Trophoblast cell (in vitro differentiated cells and primary cell): ENCODE data around the gene TAC4.
A peak's percentile ranks its signal among the peaks of the same experiment; 100 is the strongest.

ENCODE experiments used
- DNase-seq, 2 donors: peaks; one replicate each; pipeline ENCODE4 v3.0.0-alpha.2; 2016
- H2AFZ ChIP-seq: 2 replicates; pipeline ENCODE4 v1.6.1; 2013; ENCODE audit warnings: low read length, moderate library complexity, mild to moderate bottlenecking; ENCODE audit not compliant: insufficient read depth, poor library complexity
- H2AK5ac ChIP-seq: 2 replicates; pipeline ENCODE4 v1.6.1; 2013; ENCODE audit warnings: mild to moderate bottlenecking, low read length
- H2BK120ac ChIP-seq: 2 replicates; pipeline ENCODE4 v1.6.1; 2013; ENCODE audit warnings: low read length, mild to moderate bottlenecking, moderate library complexity; ENCODE audit not compliant: insufficient read depth, poor library complexity
- H2BK12ac ChIP-seq: 2 replicates; pipeline ENCODE4 v1.6.1; 2013; ENCODE audit warnings: mild to moderate bottlenecking, low read length, moderate library complexity
- H2BK5ac ChIP-seq: 2 replicates; pipeline ENCODE4 v1.6.1; 2013; ENCODE audit warnings: low read length, low read depth, moderate library complexity, mild to moderate bottlenecking; ENCODE audit not compliant: poor library complexity
- H3K14ac ChIP-seq: 2 replicates; pipeline ENCODE4 v1.6.1; 2013; ENCODE audit warnings: mild to moderate bottlenecking, low read length
- H3K18ac ChIP-seq: 2 replicates; pipeline ENCODE4 v1.6.1; 2013; ENCODE audit warnings: mild to moderate bottlenecking, low read length
- H3K23ac ChIP-seq: 2 replicates; pipeline ENCODE4 v1.6.1; 2013; ENCODE audit warnings: low read length
- H3K27ac ChIP-seq: 2 replicates; pipeline ENCODE4 v1.5.1; 2013; ENCODE audit warnings: low read depth, mild to moderate bottlenecking, inconsistent platforms, low read length, moderate library complexity
- H3K27me3 ChIP-seq: 2 replicates; pipeline ENCODE4 v1.6.1; 2013; ENCODE audit warnings: inconsistent platforms, mild to moderate bottlenecking, low read length, moderate library complexity; ENCODE audit not compliant: insufficient read depth
- H3K36me3 ChIP-seq, 2 experiments: 1 replicate in 1 of 2; 2 replicates in 1 of 2; pipeline ENCODE4 v1.6.1; 2013; ENCODE audit warnings: low read length in 2 of 2, mild to moderate bottlenecking in 2 of 2, moderate library complexity in 1 of 2; ENCODE audit not compliant: insufficient read depth in 2 of 2, control insufficient read depth in 1 of 2
- H3K4ac ChIP-seq: 2 replicates; pipeline ENCODE4 v1.6.1; 2013; ENCODE audit warnings: low read depth, mild to moderate bottlenecking, low read length, moderate library complexity
- H3K4me1 ChIP-seq, 2 experiments: 1 replicate in 1 of 2; 2 replicates in 1 of 2; pipeline ENCODE4 v1.6.1; 2013; ENCODE audit warnings: low read length in 2 of 2, mild to moderate bottlenecking in 2 of 2, moderate library complexity in 1 of 2; ENCODE audit not compliant: insufficient read depth in 2 of 2, control insufficient read depth in 1 of 2
- H3K4me2 ChIP-seq: 2 replicates; pipeline ENCODE4 v1.6.1; 2013; ENCODE audit warnings: inconsistent platforms, mild to moderate bottlenecking, low read length, moderate library complexity
- H3K4me3 ChIP-seq: 2 replicates; pipeline ENCODE4 v1.5.1; 2013; ENCODE audit warnings: mild to moderate bottlenecking, low read depth, low read length, inconsistent platforms
- H3K79me1 ChIP-seq: one replicate; pipeline ENCODE4 v1.6.1; 2013; ENCODE audit warnings: low read length
- H3K79me2 ChIP-seq: 2 replicates; pipeline ENCODE4 v1.6.1; 2013; ENCODE audit warnings: low read length, mild to moderate bottlenecking; ENCODE audit not compliant: control insufficient read depth, insufficient read depth, poor library complexity
- H3K9ac ChIP-seq: 2 replicates; pipeline ENCODE4 v1.6.1; 2013; ENCODE audit warnings: mild to moderate bottlenecking, low read length
- H3K9me3 ChIP-seq: 2 replicates; pipeline ENCODE4 v1.6.1; 2013; ENCODE audit warnings: low read depth, mild to moderate bottlenecking, control low read depth, inconsistent platforms, low read length; ENCODE audit not compliant: insufficient read depth
- H4K12ac ChIP-seq: 2 replicates; pipeline ENCODE4 v1.6.1; 2013; ENCODE audit warnings: low read depth, mild to moderate bottlenecking, low read length, moderate library complexity
- H4K8ac ChIP-seq: 2 replicates; pipeline ENCODE4 v1.6.1; 2013; ENCODE audit warnings: low read depth, mild to moderate bottlenecking, low read length, moderate library complexity
- H4K91ac ChIP-seq: one replicate; pipeline ENCODE4 v1.6.1; 2013; ENCODE audit warnings: low read depth, mild to moderate bottlenecking, low read length, moderate library complexity
- WGBS: extraction: QIAGEN DNeasy Blood & Tissue Kit; methylation state at CpG from one replicate; pipeline ENCODE4 v1.1.7; 2013; ENCODE audit warnings: missing lambda C conversion rate; ENCODE audit not compliant: insufficient read length, insufficient coverage; ENCODE audit errors: extremely low coverage; 5-methylcytosine and 5-hydroxymethylcytosine counted together

Gene TAC4

GRCh38 chr17:49861150-49861884 is 13.4 kb upstream of the TAC4 start:
- no peak overlapping the region for H3K9ac ChIP-seq
- no peak overlapping the region for H3K4me3 ChIP-seq
- H3K18ac ChIP-seq, result peak overlapping the region; percentile 38
- peak overlapping the region; percentile 75 for H2BK120ac ChIP-seq
- no peak overlapping the region for H3K23ac ChIP-seq
- peak overlapping the region; percentile 74 for H2AK5ac ChIP-seq
- H4K8ac ChIP-seq, result peak overlapping the region; percentile 22
- H3K4me2 ChIP-seq, result peak overlapping the region; percentile 6
- H2BK5ac ChIP-seq, result peak overlapping the region; percentile 54
- H3K79me2 ChIP-seq, result peaks cover 4% of the 10 kb centered on the region
- no peak overlapping the region for H4K12ac ChIP-seq
- no peaks in the 10 kb centered on the region for H3K36me3 ChIP-seq
- peak overlapping the region; percentile 14 for H3K4ac ChIP-seq
- DNase-seq, result peak; percentile 88 to 90
- H3K27ac ChIP-seq, result no peak overlapping the region
- H4K91ac ChIP-seq, result peak overlapping the region; percentile 72
- H3K79me1 ChIP-seq, result peaks cover 20% of the 10 kb centered on the region
- H2BK12ac ChIP-seq, result peak overlapping the region; percentile 79
- no CpG with 5 or more reads among the region's 16 CpGs for WGBS
- H2AFZ ChIP-seq, result no peak overlapping the region
- H3K9me3 ChIP-seq, result no peaks in the 10 kb centered on the region
- H3K4me1 ChIP-seq, result peaks cover 16 to 20% of the 10 kb centered on the region in 2 experiments
- peak overlapping the region; percentile 49 for H3K14ac ChIP-seq
- H3K27me3 ChIP-seq, result no peaks in the 10 kb centered on the region

GRCh38 chr17:49859991-49860953 is 12.4 kb upstream of the TAC4 start:
- H3K9ac ChIP-seq, result no peak overlapping the region
- no peaks in the 10 kb centered on the region for H3K9me3 ChIP-seq
- H4K8ac ChIP-seq, result no peak overlapping the region
- no peak overlapping the region for H2AFZ ChIP-seq
- DNase-seq, result no peak
- H4K91ac ChIP-seq, result no peak overlapping the region
- no peak overlapping the region for H3K4me2 ChIP-seq
- H3K79me1 ChIP-seq, result peaks cover 16% of the 10 kb centered on the region
- no peak overlapping the region for H2BK5ac ChIP-seq
- no peak overlapping the region for H3K23ac ChIP-seq
- no peaks in the 10 kb centered on the region for H3K27me3 ChIP-seq
- H3K4me1 ChIP-seq, result peaks cover 7 to 13% of the 10 kb centered on the region in 2 experiments
- H3K36me3 ChIP-seq, result no peaks in the 10 kb centered on the region
- no peak overlapping the region for H3K4ac ChIP-seq
- no peak overlapping the region for H3K14ac ChIP-seq
- no peak overlapping the region for H2AK5ac ChIP-seq
- no peak overlapping the region for H3K27ac ChIP-seq
- H3K18ac ChIP-seq, result no peak overlapping the region
- H4K12ac ChIP-seq, result no peak overlapping the region
- WGBS, result no CpG with 5 or more reads among the region's 20 CpGs
- H2BK120ac ChIP-seq, result no peak overlapping the region
- no peak overlapping the region for H2BK12ac ChIP-seq
- H3K4me3 ChIP-seq, result no peak overlapping the region
- H3K79me2 ChIP-seq, result peaks cover under 1% of the 10 kb centered on the region

GRCh38 chr17:49858796-49859195 is 10.9 kb upstream of the TAC4 start:
- H3K14ac ChIP-seq, result no peak overlapping the region
- peaks cover 3 to 10% of the 10 kb centered on the region in 2 experiments for H3K4me1 ChIP-seq
- H3K9ac ChIP-seq, result no peak overlapping the region
- H3K4me3 ChIP-seq, result no peak overlapping the region
- no peaks in the 10 kb centered on the region for H3K79me2 ChIP-seq
- peaks cover 8% of the 10 kb centered on the region for H3K79me1 ChIP-seq
- no CpG with 5 or more reads among the region's 6 CpGs for WGBS
- no peak overlapping the region for H3K27ac ChIP-seq
- DNase-seq, result no peak
- H3K4ac ChIP-seq, result no peak overlapping the region
- H2AK5ac ChIP-seq, result no peak overlapping the region
- no peak overlapping the region for H4K12ac ChIP-seq
- H2BK12ac ChIP-seq, result no peak overlapping the region
- no peak overlapping the region for H3K4me2 ChIP-seq
- no peak overlapping the region for H3K23ac ChIP-seq
- no peak overlapping the region for H2BK5ac ChIP-seq
- no peaks in the 10 kb centered on the region for H3K27me3 ChIP-seq
- no peaks in the 10 kb centered on the region for H3K36me3 ChIP-seq
- H4K8ac ChIP-seq, result no peak overlapping the region
- no peak overlapping the region for H2AFZ ChIP-seq
- no peak overlapping the region for H3K18ac ChIP-seq
- no peak overlapping the region for H2BK120ac ChIP-seq
- no peaks in the 10 kb centered on the region for H3K9me3 ChIP-seq
- no peak overlapping the region for H4K91ac ChIP-seq

GRCh38 chr17:49854126-49854525 is 6.3 kb upstream of the TAC4 start:
- no CpG with 5 or more reads among the region's 5 CpGs for WGBS
- peaks cover 2% of the 10 kb centered on the region for H3K79me2 ChIP-seq
- H4K8ac ChIP-seq, result no peak overlapping the region
- H4K12ac ChIP-seq, result no peak overlapping the region
- no peak overlapping the region for H2AK5ac ChIP-seq
- no peak overlapping the region for H3K27ac ChIP-seq
- no peak overlapping the region for H2BK120ac ChIP-seq
- peaks cover 3 to 7% of the 10 kb centered on the region in 2 experiments for H3K4me1 ChIP-seq
- no peak overlapping the region for H3K4me3 ChIP-seq
- no peak overlapping the region for H3K23ac ChIP-seq
- H2BK12ac ChIP-seq, result no peak overlapping the region
- no peak overlapping the region for H4K91ac ChIP-seq
- peaks cover 17% of the 10 kb centered on the region for H3K27me3 ChIP-seq
- no peak overlapping the region for H2BK5ac ChIP-seq
- H3K36me3 ChIP-seq, result no peaks in the 10 kb centered on the region
- no peak overlapping the region for H3K4me2 ChIP-seq
- no peaks in the 10 kb centered on the region for H3K79me1 ChIP-seq
- no peak overlapping the region for H3K4ac ChIP-seq
- H3K14ac ChIP-seq, result no peak overlapping the region
- no peak overlapping the region for H3K9ac ChIP-seq
- no peak overlapping the region for H3K18ac ChIP-seq
- H2AFZ ChIP-seq, result no peak overlapping the region
- DNase-seq, result no peak
- no peaks in the 10 kb centered on the region for H3K9me3 ChIP-seq
